Lung (tissue), 12 donors: ENCODE data around the gene MARK3. TPM values are rescaled to one million over a fixed set of nuclear protein-coding genes. Genes with fewer than 3 reads are reported as not detected.

Experiments used
- ATAC-seq: fragments of 200-7000 bp; cut with Tn5 transposase; one replicate; pipeline ENCODE4 v1.9.1; 2020; ENCODE audit warnings: moderate number of reproducible peaks; ENCODE audit not compliant: insufficient read depth, low FRiP score
- DNase-seq, 3 donors: peaks; one replicate each; pipeline ENCODE4 v3.0.0-alpha.2; 2013 to 2017
- H3K27ac ChIP-seq, 2 donors: one replicate each; pipeline ENCODE4 v1.5.1; 2013; ENCODE audit warnings: mild to moderate bottlenecking in 2 of 2, moderate library complexity in 2 of 2, control low read depth in 1 of 2, inconsistent platforms in 1 of 2, low read depth in 1 of 2, low read length in 1 of 2
- H3K27me3 ChIP-seq, 3 donors: one replicate each; pipeline ENCODE4 v1.5.1; 2013; ENCODE audit warnings: low read length in 2 of 3; ENCODE audit not compliant: control insufficient read depth in 3 of 3, insufficient read depth in 3 of 3
- H3K36me3 ChIP-seq, 4 donors: one replicate each; pipeline ENCODE4 v1.5.1; 2013; ENCODE audit warnings: low read length in 4 of 4, mild to moderate bottlenecking in 1 of 4, moderate library complexity in 1 of 4; ENCODE audit not compliant: control insufficient read depth in 4 of 4, insufficient read depth in 4 of 4
- H3K4me1 ChIP-seq, 5 donors: one replicate each; pipeline ENCODE4 v1.5.1; 2013; ENCODE audit warnings: low read length in 5 of 5, mild to moderate bottlenecking in 2 of 5, moderate library complexity in 1 of 5; ENCODE audit not compliant: control insufficient read depth in 5 of 5, insufficient read depth in 5 of 5
- H3K4me3 ChIP-seq: one replicate; pipeline ENCODE4 v1.5.1; 2013; ENCODE audit warnings: mild to moderate bottlenecking, control low read depth, moderate library complexity
- H3K9ac ChIP-seq, 2 donors: one replicate each; pipeline ENCODE4 v1.5.1; 2013; ENCODE audit warnings: low read length in 2 of 2, control low read depth in 1 of 2; ENCODE audit not compliant: insufficient read depth in 1 of 2
- H3K9me3 ChIP-seq, 4 donors: one replicate each; pipeline ENCODE4 v1.5.1; 2013; ENCODE audit warnings: low read length in 3 of 4, mild to moderate bottlenecking in 1 of 4, moderate library complexity in 1 of 4; ENCODE audit not compliant: control insufficient read depth in 4 of 4, insufficient read depth in 3 of 4
- CTCF ChIP-seq: IDR thresholded peaks from 2 replicates; pipeline ENCODE4 v1.5.1; 2012; ENCODE audit warnings: mild to moderate bottlenecking; ENCODE audit errors: control extremely low read depth, extremely low read depth
- WGBS, 2 donors: extraction: QIAGEN DNeasy Blood & Tissue Kit; methylation state at CpG; one replicate each; pipeline ENCODE4 v1.1.7; 2013; 5-methylcytosine and 5-hydroxymethylcytosine counted together
- polyA plus RNA-seq, 2 donors: library from polyadenylated mRNA; stranded (reverse); fragments of 200-250 nt; gene quantifications; one replicate each; pipeline ENCODE4 v1.2.1, GENCODE V29; 2013
- total RNA-seq, 2 donors: library from RNA; depleted of rRNA in 1 of 2; stranded (reverse); fragments of >200 nt in 1 of 2; gene quantifications; one replicate each; pipeline ENCODE4 v1.2.1, GENCODE V29; 2014 to 2021
- donor health status: control.
- donor health status: control.
- donor health status: Bipolar disorder and iron deficiency.
- donor health status: healthy.
- donor health status: DM: yes; HTN: yes; CAD: no.

MARK3 gene
- total and polyA plus RNA-seq, 4 donors: 56.2 to 177 (median 101) TPM

- H3K36me3 ChIP-seq: peaks cover 26 to 39% (median 28%) of the 10 kb centered on the region in 4 donors
- 93 to 96% methylated on average over 5 of the region's 5 CpGs for WGBS, 2 donors
- no peak for DNase-seq
Measured at GRCh38 chr14:103476631-103477030, 91.4 kb downstream of the MARK3 start.

GRCh38 chr14:103480595-103480994, 95.4 kb downstream of the MARK3 start:
- H3K27me3 ChIP-seq: no peaks in the 10 kb centered on the region
- H3K27ac ChIP-seq: no peak overlapping the region
- no peak overlapping the region for H3K9ac ChIP-seq
- DNase-seq (no peak), ATAC-seq (no peak)
- H3K9me3 ChIP-seq: no peaks in the 10 kb centered on the region
- peaks cover 16 to 40% (median 28%) of the 10 kb centered on the region in 4 donors for H3K36me3 ChIP-seq
- H3K4me1 ChIP-seq: no peaks in the 10 kb centered on the region
- TF ChIP-seq CTCF: no peak
- H3K4me3 ChIP-seq: no peak overlapping the region
- 35 to 56% methylated on average over 3 of the region's 3 CpGs for WGBS, 2 donors

More at GRCh38 chr14:103476631-103477030, 91.4 kb downstream of the MARK3 start:
- no peak for TF ChIP-seq CTCF
- no peak for ATAC-seq
- no peak overlapping the region for H3K9ac ChIP-seq
- H3K27ac ChIP-seq: no peak overlapping the region
- no peak overlapping the region for H3K4me3 ChIP-seq
- H3K27me3 ChIP-seq: no peaks in the 10 kb centered on the region
- H3K4me1 ChIP-seq: no peaks in the 10 kb centered on the region
- no peaks in the 10 kb centered on the region for H3K9me3 ChIP-seq

GRCh38 chr14:103483600-103483999, 98.4 kb downstream of the MARK3 start:
- Histone ChIP-seq H3K27ac (no peak overlapping the region), H3K9ac (no peak overlapping the region), H3K4me1 (no peaks in the 10 kb centered on the region), H3K27me3 (no peaks in the 10 kb centered on the region), H3K36me3 (peaks cover 13 to 32% (median 20%) of the 10 kb centered on the region in 4 donors), H3K4me3 (no peak overlapping the region), H3K9me3 (no peaks in the 10 kb centered on the region)
- no peak for DNase-seq
- ATAC-seq: no peak
- TF ChIP-seq CTCF: no peak
- WGBS, 2 donors: 74 to 81% methylated on average over 5 of the region's 5 CpGs

- Histone ChIP-seq H3K36me3 (peaks cover 13 to 36% (median 26%) of the 10 kb centered on the region in 4 donors), H3K27ac (no peak overlapping the region), H3K4me3 (no peak overlapping the region), H3K27me3 (no peaks in the 10 kb centered on the region), H3K4me1 (no peaks in the 10 kb centered on the region), H3K9me3 (no peaks in the 10 kb centered on the region), H3K9ac (no peak overlapping the region)
- WGBS, 2 donors: 92 to 96% methylated on average over 2 of the region's 2 CpGs
- DNase-seq (no peak), ATAC-seq (no peak)
- TF ChIP-seq CTCF: no peak
Measured at GRCh38 chr14:103485504-103485903, 100.3 kb downstream of the MARK3 start.
